HAP-1 (cell line): ENCODE data around the gene SMARCA4.
"Not testable (repeated sequence)": the region's sequence is repeated elsewhere in the genome, so short reads cannot be mapped to it uniquely, and the experiment has no call there.

Source experiments
- DNase-seq, 2 experiments: peaks; one replicate each; pipeline ENCODE4 v3.0.0-alpha.2; 2016 to 2020; ENCODE audit warnings: low spot score in 2 of 2
- H3K27me3 ChIP-seq: fragments of 250-450 bp; sonication (Bioruptor Pico); 2 replicates; pipeline ENCODE4 v1.5.1; 2020; ENCODE audit warnings: low read depth, mild to moderate bottlenecking, moderate library complexity
- H3K36me3 ChIP-seq: fragments of 250-450 bp; sonication (Bioruptor Pico); replicated peaks from 2 replicates; pipeline ENCODE4 v1.5.1; 2020; ENCODE audit warnings: mild to moderate bottlenecking
- H3K4me1 ChIP-seq: fragments of 250-450 bp; sonication (Bioruptor Pico); 2 replicates; pipeline ENCODE4 v1.5.1; 2020; ENCODE audit warnings: mild to moderate bottlenecking
- H3K4me3 ChIP-seq: fragments of 250-450 bp; sonication (Bioruptor Pico); 2 replicates; pipeline ENCODE4 v1.5.1; 2020; ENCODE audit warnings: mild to moderate bottlenecking, moderate library complexity
- H3K9me3 ChIP-seq: fragments of 250-450 bp; sonication (Bioruptor Pico); 2 replicates; pipeline ENCODE4 v1.5.1; 2020; ENCODE audit warnings: mild to moderate bottlenecking, moderate library complexity
- in situ Hi-C: fragments of 300-500 bp; cut with MboI; formaldehyde crosslinking; loops from 3 replicates; pipeline ENCODE4 v1.14.3; 2020; ENCODE audit warnings: low sequenced_read_pairs, inconsistent platforms, mixed read lengths

SMARCA4 gene

DNA sequence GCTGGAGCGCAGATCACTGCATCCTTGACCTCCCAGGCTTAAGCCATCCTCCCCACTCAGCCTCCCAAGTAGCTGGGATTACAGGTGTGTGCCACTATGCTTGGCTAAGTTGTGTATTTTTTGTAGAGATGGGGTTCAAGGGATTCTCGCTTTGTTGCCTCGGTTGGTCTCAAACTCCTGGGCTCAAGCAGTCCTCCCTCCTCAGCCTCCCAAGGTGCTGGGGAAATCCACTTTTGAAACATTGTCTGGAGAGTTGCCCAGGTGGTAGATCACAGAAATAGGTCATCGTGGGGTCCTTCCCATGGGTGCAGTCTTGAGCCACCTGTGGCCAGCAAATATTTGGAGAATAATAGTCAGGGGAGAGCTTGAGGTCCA is 133.7 kb downstream of the SMARCA4 start:
- peaks cover 16% of the 10 kb centered on the region for H3K4me1 ChIP-seq
- in situ Hi-C loops = no loop called here
- no peaks in the 10 kb centered on the region for H3K9me3 ChIP-seq
- no peaks in the 10 kb centered on the region for H3K27me3 ChIP-seq
- no peak overlapping the region for H3K4me3 ChIP-seq
- DNase-seq = no peak
- H3K36me3 ChIP-seq = peaks cover 74% of the 10 kb centered on the region

GRCh38 chr19:11096210-11096841 is 135.5 kb downstream of the SMARCA4 start:
- DNase-seq = no peak
- Histone ChIP-seq H3K9me3 (no peaks in the 10 kb centered on the region), H3K4me3 (no peak overlapping the region), H3K27me3 (no peaks in the 10 kb centered on the region), H3K4me1 (peaks cover 16% of the 10 kb centered on the region), H3K36me3 (peaks cover 82% of the 10 kb centered on the region)
- in situ Hi-C loops = no loop called here

DNA sequence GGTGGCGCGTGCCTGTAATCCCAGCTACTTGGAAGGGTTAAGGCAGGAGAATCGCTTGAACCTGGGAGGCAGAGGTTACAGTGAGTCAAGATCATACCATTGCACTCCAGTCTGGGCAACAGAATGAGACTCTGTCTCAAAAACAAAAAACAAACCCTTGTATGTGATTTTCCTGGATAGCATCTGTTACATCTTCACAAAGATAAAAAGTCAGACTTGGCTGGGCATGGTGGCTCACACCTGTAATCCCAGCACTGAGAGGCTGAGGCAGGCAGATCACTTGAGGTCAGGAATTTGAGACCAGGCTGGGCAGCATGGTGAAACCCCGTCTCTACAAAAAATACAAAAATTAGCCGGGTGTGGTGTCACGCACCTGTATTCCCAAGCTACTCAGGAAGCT is 136.5 kb downstream of the SMARCA4 start:
- H3K4me3 ChIP-seq, H3K27me3 ChIP-seq, H3K9me3 ChIP-seq, H3K4me1 ChIP-seq, in situ Hi-C loops, DNase-seq: not testable (repeated sequence)
- peaks cover 84% of the 10 kb centered on the region for H3K36me3 ChIP-seq

GRCh38 chr19:11098327-11098726 is 137.5 kb downstream of the SMARCA4 start:
- in situ Hi-C loops = no loop called here

GRCh38 chr19:11098861-11099260 is 138.0 kb downstream of the SMARCA4 start:
- Histone ChIP-seq H3K27me3 (no peaks in the 10 kb centered on the region), H3K9me3 (no peaks in the 10 kb centered on the region), H3K4me1 (peaks cover 4% of the 10 kb centered on the region; the same call in 1 of the 2 replicates), H3K4me3 (no peak overlapping the region), H3K36me3 (peaks cover 84% of the 10 kb centered on the region)
- DNase-seq = no peak
- in situ Hi-C loops = no loop called here

More at GRCh38 chr19:11098327-11098726, 137.5 kb downstream of the SMARCA4 start:
- no peak for DNase-seq
- Histone ChIP-seq H3K36me3 (peaks cover 84% of the 10 kb centered on the region), H3K4me3 (no peak overlapping the region), H3K9me3 (no peaks in the 10 kb centered on the region), H3K27me3 (no peaks in the 10 kb centered on the region), H3K4me1 (peaks cover 4% of the 10 kb centered on the region; the same call in 1 of the 2 replicates)

GRCh38 chr19:11100049-11100448 is 139.2 kb downstream of the SMARCA4 start:
- Histone ChIP-seq H3K4me1 (no peaks in the 10 kb centered on the region; the same call in 1 of the 2 replicates), H3K27me3 (no peaks in the 10 kb centered on the region), H3K4me3 (no peak overlapping the region), H3K9me3 (no peaks in the 10 kb centered on the region), H3K36me3 (peaks cover 84% of the 10 kb centered on the region)
- in situ Hi-C loops = loop anchor here (25.0 kb wide), 1 partner anchor 938 kb away; no protein-coding TSS in a partner anchor
- no peak for DNase-seq

GRCh38 chr19:11101057-11101456 is 140.2 kb downstream of the SMARCA4 start:
- Histone ChIP-seq H3K4me1 (no peaks in the 10 kb centered on the region), H3K27me3 (no peaks in the 10 kb centered on the region), H3K36me3 (peaks cover 86% of the 10 kb centered on the region), H3K4me3 (no peak overlapping the region), H3K9me3 (no peaks in the 10 kb centered on the region)
- in situ Hi-C loops = loop anchor here (25.0 kb wide), 1 partner anchor 939 kb away; no protein-coding TSS in a partner anchor
- DNase-seq = no peak

DNA sequence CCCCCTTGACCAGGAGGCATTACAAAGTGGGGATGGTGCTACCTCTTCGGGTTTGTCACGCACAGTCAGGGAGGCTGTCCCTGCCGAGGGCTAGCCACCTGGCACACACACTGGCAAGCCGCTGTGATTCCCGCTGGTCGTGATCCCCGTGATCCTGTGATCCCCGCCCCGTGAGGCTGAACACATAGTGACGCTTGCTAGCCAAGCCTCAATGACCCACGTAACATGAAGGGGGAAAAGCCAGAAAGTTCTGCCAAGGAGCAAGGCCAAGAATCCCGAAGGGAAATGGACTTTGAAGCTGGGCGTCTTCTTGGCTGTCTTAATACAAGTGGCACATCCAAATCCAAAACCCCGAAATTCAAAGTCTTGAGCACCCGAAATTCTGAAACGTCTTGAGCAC is 142.1 kb downstream of the SMARCA4 start:
- no peak for DNase-seq
- H3K27me3 ChIP-seq = no peaks in the 10 kb centered on the region
- in situ Hi-C loops = loop anchor here (25.0 kb wide), 1 partner anchor 941 kb away; no protein-coding TSS in a partner anchor
- peaks cover 97% of the 10 kb centered on the region for H3K36me3 ChIP-seq
- H3K4me1 ChIP-seq = no peaks in the 10 kb centered on the region
- H3K4me3 ChIP-seq = no peak overlapping the region
- no peaks in the 10 kb centered on the region for H3K9me3 ChIP-seq

- peaks cover 96% of the 10 kb centered on the region for H3K36me3 ChIP-seq
- not testable (repeated sequence) for DNase-seq, H3K9me3 ChIP-seq, H3K4me1 ChIP-seq, H3K4me3 ChIP-seq, H3K27me3 ChIP-seq
- in situ Hi-C loops = loop anchor here (25.0 kb wide), 1 partner anchor 941 kb away; no protein-coding TSS in a partner anchor
Measured at GRCh38 chr19:11103667-11104066, 142.8 kb downstream of the SMARCA4 start.

- Histone ChIP-seq H3K4me1 (no peaks in the 10 kb centered on the region), H3K9me3 (no peaks in the 10 kb centered on the region), H3K27me3 (no peaks in the 10 kb centered on the region), H3K4me3 (no peak overlapping the region), H3K36me3 (peaks cover 97% of the 10 kb centered on the region)
- DNase-seq = no peak
- in situ Hi-C loops = loop anchor here (25.0 kb wide), 1 partner anchor 943 kb away; no protein-coding TSS in a partner anchor
Measured at GRCh38 chr19:11105014-11105636, 144.3 kb downstream of the SMARCA4 start.

DNA sequence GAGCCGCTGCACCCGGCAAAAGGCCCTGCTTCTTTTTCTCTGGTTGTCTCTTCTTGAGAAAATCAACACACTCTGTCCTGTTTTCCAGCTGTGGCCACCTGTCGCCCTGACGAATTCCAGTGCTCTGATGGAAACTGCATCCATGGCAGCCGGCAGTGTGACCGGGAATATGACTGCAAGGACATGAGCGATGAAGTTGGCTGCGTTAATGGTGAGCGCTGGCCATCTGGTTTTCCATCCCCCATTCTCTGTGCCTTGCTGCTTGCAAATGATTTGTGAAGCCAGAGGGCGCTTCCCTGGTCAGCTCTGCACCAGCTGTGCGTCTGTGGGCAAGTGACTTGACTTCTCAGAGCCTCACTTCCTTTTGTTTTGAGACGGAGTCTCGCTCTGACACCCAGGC is 145.6 kb downstream of the SMARCA4 start:
- in situ Hi-C loops = loop anchor here (25.0 kb wide), 1 partner anchor 944 kb away; no protein-coding TSS in a partner anchor
- Histone ChIP-seq H3K4me3 (no peak overlapping the region), H3K27me3 (no peaks in the 10 kb centered on the region), H3K4me1 (no peaks in the 10 kb centered on the region), H3K9me3 (no peaks in the 10 kb centered on the region), H3K36me3 (peaks cover 99% of the 10 kb centered on the region)
- no peak for DNase-seq

DNA sequence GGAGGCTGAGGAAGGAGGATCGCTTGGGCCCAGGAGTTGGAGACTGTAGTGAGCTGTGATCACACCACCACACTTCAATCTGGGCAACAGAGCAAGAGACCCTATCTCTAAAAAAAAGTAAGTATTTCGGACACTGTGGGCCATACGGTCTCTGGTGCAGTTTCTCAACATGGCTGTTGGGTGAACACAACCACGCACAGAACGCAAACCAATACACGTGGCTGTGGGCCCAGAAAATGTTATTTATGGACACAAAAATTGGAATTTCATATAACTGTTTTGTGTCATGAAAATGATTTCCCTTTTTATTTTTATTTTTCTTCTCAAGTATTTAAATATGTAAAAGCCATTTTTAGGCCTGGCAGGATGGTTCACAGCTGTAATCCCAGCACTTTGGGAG is 147.9 kb downstream of the SMARCA4 start:
- H3K9me3 ChIP-seq = no peaks in the 10 kb centered on the region
- H3K4me1 ChIP-seq = no peaks in the 10 kb centered on the region
- no peaks in the 10 kb centered on the region for H3K27me3 ChIP-seq
- H3K4me3 ChIP-seq = no peak overlapping the region
- in situ Hi-C loops = loop anchor here (25.0 kb wide), 1 partner anchor 946 kb away; no protein-coding TSS in a partner anchor
- peaks cover 99% of the 10 kb centered on the region for H3K36me3 ChIP-seq
- no peak for DNase-seq

- in situ Hi-C loops = loop anchor here (25.0 kb wide), 1 partner anchor 949 kb away; no protein-coding TSS in a partner anchor
- H3K4me3 ChIP-seq = no peak overlapping the region
- H3K36me3 ChIP-seq = peaks cover 97% of the 10 kb centered on the region
- no peaks in the 10 kb centered on the region for H3K9me3 ChIP-seq
- no peak for DNase-seq
- no peaks in the 10 kb centered on the region for H3K27me3 ChIP-seq
- no peaks in the 10 kb centered on the region for H3K4me1 ChIP-seq
Measured at GRCh38 chr19:11111117-11111770, 150.4 kb downstream of the SMARCA4 start.

DNA sequence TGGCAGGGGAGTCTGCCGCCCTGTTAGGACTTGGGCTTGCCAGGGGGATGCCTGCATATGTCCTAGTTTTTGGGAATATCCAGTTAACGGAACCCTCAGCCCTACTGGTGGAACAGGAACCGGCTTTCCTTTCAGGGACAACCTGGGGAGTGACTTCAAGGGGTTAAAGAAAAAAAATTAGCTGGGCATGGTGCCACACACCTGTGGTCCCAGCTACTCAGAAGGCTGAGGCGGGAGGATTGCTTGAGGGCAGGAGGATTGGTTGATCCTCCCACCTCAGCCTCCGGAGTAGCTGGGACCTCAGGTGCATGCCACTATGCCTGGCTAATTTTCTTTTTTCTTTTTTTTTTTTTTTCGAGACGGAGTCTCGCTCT is 150.9 kb downstream of the SMARCA4 start:
- peaks cover 97% of the 10 kb centered on the region for H3K36me3 ChIP-seq
- no peak overlapping the region for H3K4me3 ChIP-seq
- no peaks in the 10 kb centered on the region for H3K27me3 ChIP-seq
- in situ Hi-C loops = loop anchor here (25.0 kb wide), 1 partner anchor 949 kb away; no protein-coding TSS in a partner anchor
- no peaks in the 10 kb centered on the region for H3K9me3 ChIP-seq
- DNase-seq = no peak
- H3K4me1 ChIP-seq = no peaks in the 10 kb centered on the region
